Nephron progenitor cell (in vitro differentiated cells): ENCODE data around the gene MTR.
A peak's percentile ranks its signal among the peaks of the same experiment; 100 is the strongest.

Source experiments
- DNase-seq: peaks from one replicate; pipeline ENCODE4 v3.0.0; 2021
- H3K27ac Mint-ChIP-seq: 2 replicates; pipeline ENCODE4 v1.8.0; 2021; ENCODE audit warnings: mild to moderate bottlenecking, moderate library complexity, mixed read lengths
- H3K27me3 Mint-ChIP-seq: 2 replicates; pipeline ENCODE4 v1.8.0; 2021; ENCODE audit warnings: mild to moderate bottlenecking, low read depth, mixed read lengths; ENCODE audit not compliant: poor library complexity
- H3K36me3 Mint-ChIP-seq: 2 replicates; pipeline ENCODE4 v1.8.0; 2021; ENCODE audit warnings: low read depth, mixed read lengths
- H3K4me1 Mint-ChIP-seq: 2 replicates; pipeline ENCODE4 v1.8.0; 2021; ENCODE audit warnings: mixed read lengths
- H3K4me3 Mint-ChIP-seq: 2 replicates; pipeline ENCODE4 v1.8.0; 2021; ENCODE audit warnings: mild to moderate bottlenecking, moderate library complexity, mixed read lengths
- H3K9me3 Mint-ChIP-seq: 2 replicates; pipeline ENCODE4 v1.8.0; 2021; ENCODE audit warnings: mild to moderate bottlenecking, moderate library complexity, mixed read lengths
- CTCF ChIP-seq: fragments of 200-600 bp; sonication (generic); IDR thresholded peaks from 2 replicates; pipeline ENCODE4 v1.5.0; 2021; ENCODE audit warnings: antibody characterized with exemption

The MTR gene

DNA sequence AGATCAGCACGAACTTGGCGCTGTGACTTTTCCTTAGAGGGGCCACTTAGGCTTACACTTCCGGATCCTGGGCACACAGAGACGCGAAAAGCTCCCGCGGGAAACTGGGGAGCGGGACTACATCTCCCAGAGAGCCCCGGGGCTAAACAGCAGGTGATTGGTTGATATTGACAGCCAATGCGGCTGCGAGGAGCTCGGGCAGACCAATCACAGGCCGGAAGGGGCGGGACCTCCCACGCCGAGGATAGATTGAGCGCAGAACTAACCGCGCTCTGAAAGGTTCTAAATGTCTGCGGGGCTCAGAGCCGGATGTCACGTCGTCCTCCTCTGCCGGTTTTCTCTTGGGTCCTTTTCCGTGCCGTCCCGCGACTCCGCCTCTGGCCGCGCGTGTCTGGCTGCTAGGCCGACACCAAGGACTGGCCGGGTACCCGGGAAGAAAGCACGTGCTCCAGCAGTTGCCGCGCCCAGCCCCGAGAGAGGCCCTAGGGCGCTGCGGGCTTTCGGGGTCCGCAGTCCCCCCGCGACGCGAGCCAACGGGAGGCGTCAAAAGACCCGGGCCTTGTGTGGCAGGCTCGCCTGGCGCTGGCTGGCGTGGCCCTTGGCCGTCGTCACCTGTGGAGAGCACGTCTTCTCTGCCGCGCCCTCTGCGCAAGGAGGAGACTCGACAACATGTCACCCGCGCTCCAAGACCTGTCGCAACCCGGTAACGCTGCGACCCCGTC is at the start of gene MTR:
Gene MTR (plus strand): TSS at position 258 of the 722 bp plus-strand sequence. CDS start 412 bp downstream, at position 670.
- no peak for TF ChIP-seq CTCF
- Mint-ChIP-seq H3K36me3 (peaks cover 5% of the 10 kb centered on the region), H3K4me1 (peaks cover 44% of the 10 kb centered on the region), H3K27me3 (peaks cover 31% of the 10 kb centered on the region), H3K27ac (peak within 1 kb of the TSS; percentile 37), H3K9me3 (no peaks in the 10 kb centered on the region), H3K4me3 (peak within 1 kb of the TSS; percentile 94)
- peak; percentile 96 for DNase-seq

DNA sequence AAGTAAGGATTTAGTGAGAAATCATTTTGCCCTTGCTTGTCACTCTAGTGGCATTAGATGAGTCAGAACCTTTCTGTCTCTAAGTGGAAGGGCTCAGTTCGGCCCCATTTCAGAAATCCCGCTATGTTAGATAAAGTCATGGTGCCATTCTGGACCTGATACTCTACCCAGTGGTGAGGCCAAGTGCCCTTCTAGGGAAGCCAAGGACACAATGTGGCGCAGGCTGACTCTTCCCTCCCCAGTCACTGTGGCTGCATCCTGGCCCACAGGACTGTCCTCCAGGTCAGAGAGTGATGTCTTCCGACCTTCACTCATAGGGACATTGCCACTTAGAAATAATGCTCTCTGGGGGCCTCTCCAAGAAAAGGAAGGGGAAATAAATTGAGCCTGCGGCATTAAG is 48.3 kb upstream of the MTR start:
- no peak overlapping the region for H3K27ac Mint-ChIP-seq
- no peak for TF ChIP-seq CTCF
- no peaks in the 10 kb centered on the region for H3K27me3 Mint-ChIP-seq
- DNase-seq = no peak
- H3K4me3 Mint-ChIP-seq = no peak overlapping the region
- H3K4me1 Mint-ChIP-seq = no peaks in the 10 kb centered on the region
- no peaks in the 10 kb centered on the region for H3K36me3 Mint-ChIP-seq
- H3K9me3 Mint-ChIP-seq = no peaks in the 10 kb centered on the region

GRCh38 chr1:236747311-236747985 is 47.6 kb upstream of the MTR start:
- DNase-seq = no peak
- H3K9me3 Mint-ChIP-seq = no peaks in the 10 kb centered on the region
- no peaks in the 10 kb centered on the region for H3K27me3 Mint-ChIP-seq
- no peaks in the 10 kb centered on the region for H3K36me3 Mint-ChIP-seq
- no peak overlapping the region for H3K4me3 Mint-ChIP-seq
- H3K4me1 Mint-ChIP-seq = no peaks in the 10 kb centered on the region
- no peak overlapping the region for H3K27ac Mint-ChIP-seq
- no peak for TF ChIP-seq CTCF

DNA sequence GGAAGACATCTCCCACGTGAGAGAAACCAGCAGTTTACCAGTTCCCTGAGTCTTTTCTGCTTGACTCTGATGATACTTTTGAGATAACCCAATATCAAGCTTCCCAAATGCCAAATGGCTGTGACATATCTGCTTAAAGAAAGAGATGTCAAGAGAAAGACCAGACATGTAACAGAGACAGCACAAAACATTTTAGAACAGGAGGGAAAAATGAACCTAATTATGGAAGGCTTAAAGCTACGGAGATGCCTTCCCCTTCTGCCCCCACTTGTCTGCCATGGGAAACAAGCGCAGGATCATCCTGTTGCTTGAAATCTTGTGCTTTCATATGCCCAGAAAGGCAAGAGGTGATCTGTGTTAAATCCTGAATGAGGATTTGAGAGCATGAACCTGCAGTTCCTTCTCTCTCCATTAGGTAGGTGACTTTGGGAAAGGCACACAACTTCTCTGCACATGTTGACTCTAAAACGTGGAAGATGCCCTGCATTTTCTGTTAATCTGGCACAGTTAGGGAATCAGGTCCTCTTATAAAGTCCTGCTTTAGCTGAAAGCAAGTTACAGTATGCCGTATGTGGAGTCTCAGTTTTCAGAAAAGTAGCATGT is 46.7 kb upstream of the MTR start:
- no peaks in the 10 kb centered on the region for H3K9me3 Mint-ChIP-seq

DNA sequence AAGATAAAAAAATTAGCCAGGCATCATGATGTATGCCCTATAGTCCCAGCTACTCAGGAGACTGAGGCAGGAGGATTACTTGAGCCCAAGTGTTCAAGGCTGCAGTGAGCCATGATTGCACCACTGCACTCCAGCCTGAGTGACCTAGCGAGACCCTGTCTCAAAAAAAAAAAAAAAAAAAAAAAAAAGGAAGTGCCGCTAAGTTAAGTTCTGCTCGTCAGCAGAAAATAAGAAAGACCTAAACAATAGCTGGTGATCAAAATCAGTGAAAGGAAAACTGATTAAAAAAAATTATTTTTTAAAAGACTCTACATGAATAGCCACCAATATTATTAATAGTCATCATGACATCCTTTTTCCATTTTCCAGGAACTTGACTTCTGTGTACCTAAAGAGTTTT is 44.2 kb upstream of the MTR start:
- H3K4me3 Mint-ChIP-seq = no peak overlapping the region
- no peak for TF ChIP-seq CTCF
- H3K36me3 Mint-ChIP-seq = no peaks in the 10 kb centered on the region
- no peaks in the 10 kb centered on the region for H3K27me3 Mint-ChIP-seq
- DNase-seq = no peak
- no peaks in the 10 kb centered on the region for H3K9me3 Mint-ChIP-seq
- no peak overlapping the region for H3K27ac Mint-ChIP-seq
- H3K4me1 Mint-ChIP-seq = no peaks in the 10 kb centered on the region

More for the DNA sequence above, 46.7 kb upstream of the MTR start:
- DNase-seq = no peak
- Mint-ChIP-seq H3K4me3 (no peak overlapping the region), H3K27me3 (no peaks in the 10 kb centered on the region), H3K27ac (no peak overlapping the region), H3K4me1 (no peaks in the 10 kb centered on the region), H3K36me3 (no peaks in the 10 kb centered on the region)
- TF ChIP-seq CTCF = no peak
